Spleen (tissue), 11 donors: Measurements from ENCODE around the gene SLC5A5. TPM values are rescaled to one million over a fixed set of nuclear protein-coding genes. Genes with fewer than 3 reads are reported as not detected.

Experiments
- DNase-seq: peaks from one replicate; pipeline ENCODE4 v3.0.0-alpha.2; 2020
- H3K27ac ChIP-seq, 8 donors: fragments of 200-600 bp; sonication (generic) in 7 of 8; 1 replicate in 4 of 8; 2 replicates in 4 of 8; pipeline versions ENCODE4 v1.5.0 to v1.8.0; 2016 to 2021; ENCODE audit warnings: inconsistent platforms in 4 of 8, mild to moderate bottlenecking in 4 of 8, moderate library complexity in 1 of 8
- H3K27me3 ChIP-seq, 7 donors: fragments of 200-600 bp; sonication (generic) in 6 of 7; replicated peaks in 1 of 7; 1 replicate in 4 of 7; 2 replicates in 3 of 7; pipeline versions ENCODE4 v1.5.0 to v1.8.0; 2016 to 2021; ENCODE audit warnings: inconsistent platforms in 3 of 7, mild to moderate bottlenecking in 1 of 7
- H3K36me3 ChIP-seq, 6 donors: fragments of 200-600 bp; sonication (generic) in 5 of 6; 1 replicate in 4 of 6; 2 replicates in 2 of 6; pipeline versions ENCODE4 v1.5.0 to v1.8.0; 2016 to 2021; ENCODE audit warnings: inconsistent platforms in 2 of 6
- H3K4me1 ChIP-seq, 6 donors: fragments of 200-600 bp; sonication (generic) in 5 of 6; 1 replicate in 3 of 6; 2 replicates in 3 of 6; pipeline versions ENCODE4 v1.5.0 to v1.8.0; 2016 to 2021; ENCODE audit warnings: inconsistent platforms in 3 of 6
- H3K4me3 ChIP-seq, 8 donors: fragments of 200-600 bp; sonication (generic) in 7 of 8; 1 replicate in 4 of 8; 2 replicates in 4 of 8; pipeline versions ENCODE4 v1.5.0 to v1.8.0; 2016 to 2021; ENCODE audit warnings: inconsistent platforms in 4 of 8, mild to moderate bottlenecking in 4 of 8, moderate library complexity in 2 of 8
- H3K9me3 ChIP-seq, 8 donors: fragments of 200-600 bp; sonication (generic) in 7 of 8; 1 replicate in 4 of 8; 2 replicates in 4 of 8; pipeline versions ENCODE4 v1.5.0 to v1.8.0; 2016 to 2021; ENCODE audit warnings: inconsistent platforms in 4 of 8
- POLR2A ChIP-seq, 3 donors: fragments of 450-650 bp; IDR thresholded peaks; one replicate each; pipeline ENCODE4 v1.5.1; 2017; ENCODE audit warnings: antibody characterized with exemption in 3 of 3, mild to moderate bottlenecking in 1 of 3
- POLR2AphosphoS5 ChIP-seq, 3 donors: sonication (generic); formaldehyde crosslinking; IDR thresholded peaks; one replicate each; pipeline ENCODE4 v1.5.1; 2017; ENCODE audit warnings: antibody characterized with exemption in 3 of 3
- WGBS, 5 donors: extraction: QIAGEN DNeasy Blood & Tissue Kit in 3 of 5; methylation state at CpG; one replicate each; pipeline versions ENCODE4 v1.1.5 to v1.1.7; 2013 to 2018; 5-methylcytosine and 5-hydroxymethylcytosine counted together
- intact Hi-C: fragments of 100-400 bp; cut with DNase I; formaldehyde crosslinking; loops from one replicate; pipeline ENCODE4 v1.15.0; 2023; ENCODE audit warnings: low total_unique reads
- polyA plus RNA-seq, 3 donors: library from polyadenylated mRNA; stranded (reverse); fragments of 200-250 nt; gene quantifications; one replicate each; pipeline ENCODE4 v1.2.1, GENCODE V29; 2013
- total RNA-seq, 7 donors: library from RNA; depleted of rRNA in 3 of 7; stranded (reverse); fragments of >200 nt in 3 of 7; fragmentation: NEBNext Ultra II Directional in 4 of 7; extraction: Animal tissue kit (Norgen Biotek cat#: 25700) in 4 of 7; gene quantifications; one replicate each; pipeline versions ENCODE4 v1.1.0 to v1.2.1, GENCODE V29; 2016 to 2021
- TF ChIP-seq, protein P1 (sequence below), 11 experiments: fragments of 200-600 bp in 7 of 11; fragments of 450-650 bp in 4 of 11; sonication (generic) in 4 of 11; IDR thresholded peaks in 8 of 11; conservative IDR thresholded peaks in 3 of 11; 1 replicate in 7 of 11; 2 replicates in 4 of 11; pipeline versions ENCODE4 v1.4.0 to v1.8.0; 2016 to 2021; ENCODE audit warnings: antibody characterized with exemption in 11 of 11, inconsistent platforms in 4 of 11, mild to moderate bottlenecking in 1 of 11
- donor health status: healthy with polysubstance abuse.
- donor health status: DM: no; HTN: no; CAD: no; lungs with moderate emphysema.
- donor health status: DM: no; HTN: no; CAD: no.
- donor health status: Bipolar disorder and iron deficiency.
- donor health status: healthy.
- donor health status: DM: no; HTN: no; CAD: no.
- donor health status: DM: yes; HTN: yes; CAD: no.

SLC5A5 gene
- total and polyA plus RNA-seq, 10 donors = 0.19 to 0.52 (median 0.31) TPM; not detected in 2

- Histone ChIP-seq H3K4me1 (peaks cover 9 to 32% (median 26%) of the 10 kb centered on the region in 6 donors), H3K27me3 (peaks cover 0 to 3% (median 0%) of the 10 kb centered on the region in 7 donors), H3K9me3 (no peaks in the 10 kb centered on the region), H3K4me3 (peak within 1 kb of the TSS; percentile 72 to 89 (median 78)), H3K36me3 (peaks cover 0 to 24% (median 5%) of the 10 kb centered on the region in 6 donors), H3K27ac (peak within 1 kb of the TSS; percentile 75 to 94 (median 92))
- TF ChIP-seq, protein P1, sequence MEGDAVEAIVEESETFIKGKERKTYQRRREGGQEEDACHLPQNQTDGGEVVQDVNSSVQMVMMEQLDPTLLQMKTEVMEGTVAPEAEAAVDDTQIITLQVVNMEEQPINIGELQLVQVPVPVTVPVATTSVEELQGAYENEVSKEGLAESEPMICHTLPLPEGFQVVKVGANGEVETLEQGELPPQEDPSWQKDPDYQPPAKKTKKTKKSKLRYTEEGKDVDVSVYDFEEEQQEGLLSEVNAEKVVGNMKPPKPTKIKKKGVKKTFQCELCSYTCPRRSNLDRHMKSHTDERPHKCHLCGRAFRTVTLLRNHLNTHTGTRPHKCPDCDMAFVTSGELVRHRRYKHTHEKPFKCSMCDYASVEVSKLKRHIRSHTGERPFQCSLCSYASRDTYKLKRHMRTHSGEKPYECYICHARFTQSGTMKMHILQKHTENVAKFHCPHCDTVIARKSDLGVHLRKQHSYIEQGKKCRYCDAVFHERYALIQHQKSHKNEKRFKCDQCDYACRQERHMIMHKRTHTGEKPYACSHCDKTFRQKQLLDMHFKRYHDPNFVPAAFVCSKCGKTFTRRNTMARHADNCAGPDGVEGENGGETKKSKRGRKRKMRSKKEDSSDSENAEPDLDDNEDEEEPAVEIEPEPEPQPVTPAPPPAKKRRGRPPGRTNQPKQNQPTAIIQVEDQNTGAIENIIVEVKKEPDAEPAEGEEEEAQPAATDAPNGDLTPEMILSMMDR (IDR thresholded peaks at IDR 0.05 in 8 of 11, conservative IDR thresholded peaks at IDR 0.05 in 3 of 11) = peak; percentile 82 to 97 (median 95)
- TF ChIP-seq POLR2A (IDR thresholded peaks at IDR 0.05) (peak; percentile 37 to 80 (median 64)), POLR2AphosphoS5 (IDR thresholded peaks at IDR 0.05) (peak; percentile 98 to 99 (median 98))
- intact Hi-C loops = loop anchor here (2.0 kb wide), 1 partner anchor 74 kb away; the partner anchor contains the start of gene RPL18A
- peak; percentile 98 for DNase-seq
- 0 to 1% (median 0%) methylated on average over 49 to 64 of the region's 64 CpGs for WGBS, 5 donors
Observed at GRCh38 chr19:17932485-17933338, 61.0 kb downstream of the SLC5A5 start, which contains the start of gene CCDC124. CCDC124 (plus strand) TSS chr19:17933015; CDS start chr19:17936421, 3,406 bp downstream.

GRCh38 chr19:17933414-17934129, 61.8 kb downstream of the SLC5A5 start:
- intact Hi-C loops = loop anchor here (2.0 kb wide), 1 partner anchor 75 kb away; the partner anchor contains the start of gene RPL18A
- WGBS, 5 donors = 25 to 37% (median 32%) methylated on average over 19 of the region's 19 CpGs
- H3K27me3 ChIP-seq = peaks cover 0 to 3% (median 0%) of the 10 kb centered on the region in 7 donors
- TF ChIP-seq, protein P1 (IDR thresholded peaks at IDR 0.05 in 8 of 11, conservative IDR thresholded peaks at IDR 0.05 in 3 of 11) = no peak
- TF ChIP-seq POLR2AphosphoS5 (IDR thresholded peaks at IDR 0.05) (no peak), POLR2A (IDR thresholded peaks at IDR 0.05) (no peak)
- peaks cover 9 to 40% (median 29%) of the 10 kb centered on the region in 6 donors for H3K4me1 ChIP-seq
- H3K4me3 ChIP-seq = peak overlapping the region; percentile 72 to 89 (median 78)
- no peak for DNase-seq
- H3K27ac ChIP-seq = peak overlapping the region in 6 of 8 donors; percentile 89 to 94 (median 92)
- H3K9me3 ChIP-seq = no peaks in the 10 kb centered on the region
- H3K36me3 ChIP-seq = peaks cover 0 to 32% (median 5%) of the 10 kb centered on the region in 6 donors

GRCh38 chr19:17936379-17936778, 64.6 kb downstream of the SLC5A5 start:
- Histone ChIP-seq H3K4me3 (no peak overlapping the region), H3K27ac (no peak overlapping the region), H3K4me1 (peaks cover 9 to 42% (median 29%) of the 10 kb centered on the region in 6 donors), H3K9me3 (no peaks in the 10 kb centered on the region), H3K36me3 (peaks cover 0 to 59% (median 13%) of the 10 kb centered on the region in 6 donors), H3K27me3 (peaks cover 0 to 3% (median 0%) of the 10 kb centered on the region in 7 donors)
- WGBS, 5 donors = 90 to 96% (median 92%) methylated on average over 16 to 21 of the region's 21 CpGs
- TF ChIP-seq POLR2AphosphoS5 (IDR thresholded peaks at IDR 0.05) (no peak), POLR2A (IDR thresholded peaks at IDR 0.05) (no peak)
- TF ChIP-seq, protein P1 (IDR thresholded peaks at IDR 0.05 in 8 of 11, conservative IDR thresholded peaks at IDR 0.05 in 3 of 11) = no peak
- intact Hi-C loops = no loop called here
- no peak for DNase-seq
